HG03139 (cell line): ENCODE data around the gene FUT1.
"Not testable (repeated sequence)": the region's sequence is repeated elsewhere in the genome, so short reads cannot be mapped to it uniquely, and the experiment has no call there.

ENCODE experiments used
- ATAC-seq: cut with Tn5 transposase; IDR thresholded peaks from one replicate; pipeline ENCODE4 v1.9.1; 2021; ENCODE audit not compliant: unreplicated experiment

The FUT1 gene

DNA sequence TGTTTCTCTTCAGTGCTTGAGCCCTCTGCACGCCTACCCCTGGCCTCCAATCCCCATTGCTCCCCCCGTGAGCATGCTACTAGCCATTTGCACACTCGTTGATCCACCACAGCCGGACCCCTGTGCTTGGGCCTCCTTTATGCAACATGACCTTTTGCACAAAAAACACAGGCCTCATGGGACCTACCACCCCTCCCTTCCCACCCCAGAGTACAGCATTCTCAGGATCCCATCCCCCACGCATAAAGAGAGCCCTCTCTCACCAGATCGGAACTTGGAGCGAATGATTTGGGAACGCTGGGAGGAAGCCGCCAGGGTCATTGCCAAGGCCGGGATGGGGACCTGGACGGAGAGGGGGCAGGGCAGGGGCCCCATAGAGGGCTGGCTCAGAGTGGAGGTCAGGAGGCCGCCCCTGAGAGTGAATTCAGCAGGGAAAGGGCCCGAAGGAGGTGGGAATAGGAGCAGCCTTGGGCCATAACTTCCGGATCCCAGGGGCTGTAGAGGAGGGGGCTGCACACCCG lies 33.7 kb downstream of the FUT1 start:
- no peak for ATAC-seq

DNA sequence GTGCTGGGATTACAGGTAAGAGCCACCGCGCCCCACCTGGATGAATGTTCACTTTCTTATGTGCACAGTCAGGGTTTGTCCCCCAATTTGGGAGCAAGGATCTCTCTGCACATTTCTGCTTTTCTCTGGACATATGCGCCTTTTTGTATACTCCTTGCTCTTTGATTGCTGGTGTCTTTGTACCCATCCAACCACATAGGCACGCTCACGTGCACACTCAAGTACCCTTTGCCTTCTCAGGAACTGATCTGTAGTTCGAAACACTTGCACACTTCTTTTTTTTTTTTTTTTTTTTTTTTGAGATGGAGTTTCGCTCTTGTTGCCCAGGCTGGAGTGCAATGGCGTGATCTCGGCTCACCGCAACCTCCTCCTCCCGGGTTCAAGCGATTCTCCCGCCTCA lies 34.3 kb downstream of the FUT1 start:
- not testable (repeated sequence) for ATAC-seq

GRCh38 chr19:48716562-48717291 lies 35.7 kb downstream of the FUT1 start:
- no peak for ATAC-seq

- ATAC-seq, result no peak
These were observed 36.7 kb downstream of the FUT1 start for GRCh38 chr19:48715681-48716171.

GRCh38 chr19:48714759-48715675 lies 37.4 kb downstream of the FUT1 start:
- ATAC-seq, result no peak

DNA sequence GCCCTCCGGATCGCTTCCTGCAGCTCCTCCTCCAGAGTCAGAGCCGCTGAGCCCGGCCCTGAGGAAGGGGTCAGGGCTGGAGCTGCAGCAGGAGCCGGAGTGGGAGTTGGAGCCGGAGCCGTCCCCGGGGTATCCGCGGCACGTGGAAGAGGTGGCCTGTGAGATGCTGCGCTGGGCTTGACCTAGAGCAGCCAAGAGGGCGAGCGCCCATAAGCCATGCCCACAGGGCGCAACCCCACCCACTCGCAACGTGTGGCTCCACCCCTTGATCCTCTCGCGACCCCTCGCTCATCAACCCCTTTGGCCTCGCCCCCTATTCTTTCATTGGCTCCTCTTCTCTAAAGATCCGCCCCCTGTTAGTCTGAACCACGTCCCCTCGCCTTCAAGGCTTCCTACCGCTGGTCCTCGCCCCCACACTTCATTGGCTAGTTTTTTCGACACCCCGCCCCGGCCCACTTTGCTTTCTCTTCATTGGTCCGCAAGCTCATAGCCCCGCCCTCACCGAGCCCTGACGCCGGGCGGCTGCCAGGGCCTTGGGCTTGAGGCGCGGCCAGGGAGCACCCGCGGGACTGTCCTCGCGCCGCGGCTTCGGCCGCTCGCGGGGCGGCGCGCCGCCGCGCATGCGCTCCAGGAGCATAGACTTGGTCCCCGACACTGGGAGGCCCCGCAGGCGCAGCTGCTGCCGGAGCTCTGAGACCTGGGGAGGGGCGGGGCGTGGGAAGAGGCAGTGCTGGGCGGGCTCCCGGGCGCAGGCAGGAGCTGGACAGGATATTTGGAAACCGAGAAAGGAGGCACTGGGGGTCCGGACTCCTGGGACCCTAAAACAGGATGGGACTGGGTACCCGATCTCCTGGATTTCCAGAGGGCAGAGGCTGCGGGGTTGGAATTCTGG lies 38.3 kb downstream of the FUT1 start:
- ATAC-seq, result peak; percentile 85

GRCh38 chr19:48713041-48713863 lies 39.2 kb downstream of the FUT1 start:
- no peak for ATAC-seq

DNA sequence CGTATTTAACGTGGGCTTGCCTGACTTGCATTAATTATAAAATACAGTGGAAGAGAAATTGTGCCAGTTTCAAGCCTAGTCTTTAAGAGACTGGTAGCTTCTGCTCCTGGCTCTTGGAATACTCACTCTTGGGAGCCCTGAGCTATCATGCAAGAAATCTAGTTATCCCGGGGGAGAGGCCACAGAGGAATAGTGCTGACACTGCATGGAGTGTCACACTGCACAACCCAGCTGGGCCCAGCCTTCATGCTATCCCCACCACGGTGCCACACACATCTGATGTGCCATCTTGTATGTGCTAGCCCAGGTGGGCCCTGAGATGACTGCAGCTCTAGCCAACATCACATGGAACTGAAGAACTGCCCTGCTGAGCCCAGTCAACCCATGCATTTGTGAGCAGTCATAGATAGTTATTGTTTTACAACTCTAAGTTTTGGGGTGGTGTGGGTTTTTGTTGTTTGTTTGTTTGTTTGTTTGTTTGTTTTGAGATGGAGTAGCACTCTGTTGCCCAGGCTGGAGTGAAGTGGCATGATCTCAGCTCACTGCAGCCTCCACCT lies 41.3 kb downstream of the FUT1 start:
- ATAC-seq, result no peak

DNA sequence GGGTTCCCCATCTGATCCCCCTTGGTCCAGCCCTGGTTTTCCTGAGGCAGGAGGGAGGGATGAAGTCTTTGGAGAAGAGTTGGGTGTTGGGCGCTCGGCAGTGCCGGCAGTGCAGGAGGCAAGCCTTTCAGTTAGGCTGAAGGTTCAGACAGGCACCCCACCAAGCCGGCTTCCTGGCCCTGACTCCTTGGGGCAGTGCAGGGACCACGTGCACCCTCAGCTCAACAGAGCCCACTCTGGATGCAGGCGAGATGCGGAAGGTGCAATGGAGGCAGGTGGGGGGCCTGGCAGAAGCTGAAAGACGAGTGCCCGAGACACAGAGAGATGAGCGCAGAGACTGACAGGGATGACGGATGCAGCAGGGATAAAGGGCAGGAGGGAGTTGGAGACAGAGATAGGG lies 44.0 kb downstream of the FUT1 start:
- ATAC-seq, result no peak

GRCh38 chr19:48705431-48705830 lies 47.0 kb downstream of the FUT1 start:
- no peak for ATAC-seq

GRCh38 chr19:48703316-48703715 lies 49.1 kb downstream of the FUT1 start:
- ATAC-seq, result no peak

GRCh38 chr19:48702701-48703100 lies 49.7 kb downstream of the FUT1 start:
- ATAC-seq, result no peak

GRCh38 chr19:48698046-48698445 lies 54.4 kb downstream of the FUT1 start:
- no peak for ATAC-seq
